ENCODE data around the gene ROBO1. TPM values are rescaled to one million over a fixed set of nuclear protein-coding genes. Genes with fewer than 3 reads are reported as not detected.

Gene ROBO1
- polyA plus RNA-seq, 1 donor = 16.2 TPM

DNA sequence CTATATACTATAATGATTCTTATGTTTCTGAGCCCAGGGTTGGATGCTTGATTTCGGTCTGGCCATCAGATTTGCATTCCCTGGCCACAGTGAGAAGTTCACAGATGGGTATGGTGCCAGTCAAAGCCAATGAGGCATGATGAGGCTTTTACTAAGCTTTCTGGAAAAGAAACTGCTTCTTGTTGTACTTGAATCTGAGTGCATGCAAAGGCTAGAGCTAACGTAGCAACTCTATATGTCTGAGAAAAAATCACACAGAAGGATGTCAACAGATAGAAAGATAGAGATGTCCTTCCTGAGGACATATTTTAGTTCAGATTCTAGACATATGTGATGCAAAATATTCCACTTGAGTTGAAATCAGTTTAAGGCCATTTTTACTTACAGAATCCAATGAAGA is 608.1 kb downstream of the ROBO1 start:
- no peaks in the 10 kb centered on the region for H3K36me3 ChIP-seq (ENCODE audit: control insufficient read depth, insufficient read depth, low read length)
- DNase-seq = no peak
- no peak overlapping the region for H3K27ac ChIP-seq (ENCODE audit: low read length)
- no peaks in the 10 kb centered on the region for H3K27me3 ChIP-seq (ENCODE audit: control insufficient read depth, insufficient read depth, low read length)
- H3K4me3 ChIP-seq (ENCODE audit: low read length) = no peak overlapping the region
- no peaks in the 10 kb centered on the region for H3K9me3 ChIP-seq (ENCODE audit: control insufficient read depth, low read depth, low read length)
- no peaks in the 10 kb centered on the region for H3K4me1 ChIP-seq (ENCODE audit: control insufficient read depth, insufficient read depth, low read length)
- WGBS (ENCODE audit: insufficient coverage, low lambda C conversion rate) = no CpG with 5 or more reads among the region's 2 CpGs

DNA sequence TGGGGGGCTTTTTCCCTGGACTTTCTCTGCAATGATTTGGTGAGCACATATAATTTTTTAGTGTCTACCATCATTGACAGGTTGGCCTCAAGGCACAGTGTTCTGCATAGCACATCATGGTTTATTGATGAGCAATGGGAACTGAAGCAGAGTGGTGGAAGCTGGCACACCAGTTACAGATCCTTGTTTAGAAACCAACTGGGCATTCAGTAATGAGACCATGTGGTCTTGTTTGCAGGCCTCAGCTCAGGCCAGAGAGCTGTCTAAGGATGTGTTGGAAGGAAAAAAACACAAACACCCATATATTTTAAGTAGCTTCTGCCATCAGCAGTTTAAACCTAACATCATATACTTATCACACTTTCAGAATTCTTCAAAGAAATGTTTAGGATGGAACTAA is 610.6 kb downstream of the ROBO1 start:
- H3K9me3 ChIP-seq (ENCODE audit: control insufficient read depth, low read depth, low read length) = no peaks in the 10 kb centered on the region
- no peaks in the 10 kb centered on the region for H3K27me3 ChIP-seq (ENCODE audit: control insufficient read depth, insufficient read depth, low read length)
- no peak overlapping the region for H3K27ac ChIP-seq (ENCODE audit: low read length)
- H3K4me1 ChIP-seq (ENCODE audit: control insufficient read depth, insufficient read depth, low read length) = no peaks in the 10 kb centered on the region
- DNase-seq = no peak
- H3K4me3 ChIP-seq (ENCODE audit: low read length) = no peak overlapping the region
- H3K36me3 ChIP-seq (ENCODE audit: control insufficient read depth, insufficient read depth, low read length) = no peaks in the 10 kb centered on the region

DNA sequence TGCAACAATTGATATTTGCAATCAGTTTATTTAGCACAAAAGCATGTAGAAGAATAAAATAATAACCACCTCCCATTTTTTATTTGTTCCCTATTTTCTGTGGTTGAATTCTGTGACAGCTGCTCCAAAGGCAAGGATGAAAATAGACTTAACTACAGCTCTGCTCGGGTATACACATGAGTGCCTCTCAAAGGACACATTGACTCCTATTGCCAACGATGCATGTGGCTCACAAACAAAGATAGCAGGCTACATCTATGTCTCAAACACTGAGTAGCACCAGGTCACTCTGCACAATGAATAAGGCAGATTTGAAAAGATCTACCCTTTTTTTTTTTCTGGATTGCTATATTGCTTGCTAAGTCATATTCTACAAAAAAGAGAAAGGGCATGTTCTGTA is 612.9 kb downstream of the ROBO1 start:
- no peak for DNase-seq
- no peaks in the 10 kb centered on the region for H3K27me3 ChIP-seq (ENCODE audit: control insufficient read depth, insufficient read depth, low read length)
- no peaks in the 10 kb centered on the region for H3K4me1 ChIP-seq (ENCODE audit: control insufficient read depth, insufficient read depth, low read length)
- H3K27ac ChIP-seq (ENCODE audit: low read length) = no peak overlapping the region
- H3K36me3 ChIP-seq (ENCODE audit: control insufficient read depth, insufficient read depth, low read length) = no peaks in the 10 kb centered on the region
- no CpG with 5 or more reads among the region's 2 CpGs for WGBS (ENCODE audit: insufficient coverage, low lambda C conversion rate)
- no peaks in the 10 kb centered on the region for H3K9me3 ChIP-seq (ENCODE audit: control insufficient read depth, low read depth, low read length)
- H3K4me3 ChIP-seq (ENCODE audit: low read length) = no peak overlapping the region

DNA sequence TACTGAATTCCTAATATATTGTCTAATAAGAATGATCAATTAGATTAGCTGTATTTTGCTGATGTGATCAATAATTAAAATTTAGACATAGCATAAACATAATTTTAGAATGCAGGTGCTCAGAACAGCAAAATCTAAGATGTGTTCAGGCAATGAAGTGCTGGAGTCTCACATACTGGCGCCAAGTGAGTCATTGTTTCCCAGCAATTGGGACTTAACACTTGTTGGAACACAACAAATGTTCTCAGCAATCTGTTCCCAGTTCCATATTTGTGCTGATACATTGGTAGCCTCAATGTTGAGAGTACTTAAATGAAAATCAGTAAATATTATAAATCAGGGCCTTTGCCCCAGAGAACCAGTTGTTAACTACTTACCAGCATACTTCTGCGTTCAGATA is 619.0 kb downstream of the ROBO1 start:
- Histone ChIP-seq H3K36me3 (ENCODE audit: control insufficient read depth, insufficient read depth, low read length) (no peaks in the 10 kb centered on the region), H3K9me3 (ENCODE audit: control insufficient read depth, low read depth, low read length) (no peaks in the 10 kb centered on the region), H3K27me3 (ENCODE audit: control insufficient read depth, insufficient read depth, low read length) (no peaks in the 10 kb centered on the region), H3K27ac (ENCODE audit: low read length) (no peak overlapping the region), H3K4me1 (ENCODE audit: control insufficient read depth, insufficient read depth, low read length) (no peaks in the 10 kb centered on the region), H3K4me3 (ENCODE audit: low read length) (no peak overlapping the region)
- 100% methylated on average over 1 of the region's 2 CpGs for WGBS (ENCODE audit: insufficient coverage, low lambda C conversion rate)
- no peak for DNase-seq

DNA sequence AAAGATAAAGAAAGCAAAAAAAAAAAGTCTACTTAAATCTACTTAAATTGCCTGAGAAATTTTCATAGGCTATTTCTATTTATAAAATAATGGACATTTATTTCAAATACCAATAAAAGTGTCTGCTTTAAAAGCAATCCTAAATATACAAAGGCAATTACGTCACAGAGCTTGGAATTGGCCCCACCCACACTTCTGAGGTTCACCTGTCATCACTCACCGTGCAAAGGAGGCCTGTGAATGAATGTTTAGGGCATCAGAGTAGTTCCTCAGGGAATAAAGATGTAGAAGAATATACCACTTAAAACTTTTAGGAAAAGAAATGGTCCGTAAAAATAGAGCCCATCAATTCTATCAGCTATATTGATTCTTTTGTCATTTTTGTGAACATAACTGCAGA is 621.8 kb downstream of the ROBO1 start:
- no peaks in the 10 kb centered on the region for H3K9me3 ChIP-seq (ENCODE audit: control insufficient read depth, low read depth, low read length)
- H3K27ac ChIP-seq (ENCODE audit: low read length) = no peak overlapping the region
- WGBS (ENCODE audit: insufficient coverage, low lambda C conversion rate) = 75% methylated on average over 2 of the region's 3 CpGs
- no peaks in the 10 kb centered on the region for H3K36me3 ChIP-seq (ENCODE audit: control insufficient read depth, insufficient read depth, low read length)
- no peaks in the 10 kb centered on the region for H3K27me3 ChIP-seq (ENCODE audit: control insufficient read depth, insufficient read depth, low read length)
- no peaks in the 10 kb centered on the region for H3K4me1 ChIP-seq (ENCODE audit: control insufficient read depth, insufficient read depth, low read length)
- H3K4me3 ChIP-seq (ENCODE audit: low read length) = no peak overlapping the region
- DNase-seq = no peak

DNA sequence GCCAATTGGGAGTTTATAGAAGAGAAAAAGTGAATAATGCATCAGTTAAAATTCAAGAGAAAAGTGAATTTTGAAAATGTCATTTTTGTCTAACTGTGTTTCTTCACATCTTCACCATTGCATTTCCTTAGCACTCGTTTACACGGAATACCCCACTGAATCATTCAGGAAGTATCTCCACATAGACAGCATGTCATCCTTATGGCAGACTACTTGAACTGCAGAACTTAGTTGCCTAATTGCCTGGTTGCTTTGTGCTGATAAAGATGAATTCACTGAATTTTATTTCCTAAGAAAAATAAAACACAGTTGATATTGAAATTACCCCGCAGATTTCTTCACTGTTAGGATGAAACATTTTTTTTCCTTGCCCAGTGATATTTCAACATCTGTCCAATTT is 627.1 kb downstream of the ROBO1 start:
- Histone ChIP-seq H3K4me3 (ENCODE audit: low read length) (no peak overlapping the region), H3K36me3 (ENCODE audit: control insufficient read depth, insufficient read depth, low read length) (no peaks in the 10 kb centered on the region), H3K9me3 (ENCODE audit: control insufficient read depth, low read depth, low read length) (no peaks in the 10 kb centered on the region), H3K27me3 (ENCODE audit: control insufficient read depth, insufficient read depth, low read length) (no peaks in the 10 kb centered on the region), H3K27ac (ENCODE audit: low read length) (no peak overlapping the region), H3K4me1 (ENCODE audit: control insufficient read depth, insufficient read depth, low read length) (no peaks in the 10 kb centered on the region)
- 90% methylated on average over 2 of the region's 3 CpGs for WGBS (ENCODE audit: insufficient coverage, low lambda C conversion rate)
- no peak for DNase-seq

DNA sequence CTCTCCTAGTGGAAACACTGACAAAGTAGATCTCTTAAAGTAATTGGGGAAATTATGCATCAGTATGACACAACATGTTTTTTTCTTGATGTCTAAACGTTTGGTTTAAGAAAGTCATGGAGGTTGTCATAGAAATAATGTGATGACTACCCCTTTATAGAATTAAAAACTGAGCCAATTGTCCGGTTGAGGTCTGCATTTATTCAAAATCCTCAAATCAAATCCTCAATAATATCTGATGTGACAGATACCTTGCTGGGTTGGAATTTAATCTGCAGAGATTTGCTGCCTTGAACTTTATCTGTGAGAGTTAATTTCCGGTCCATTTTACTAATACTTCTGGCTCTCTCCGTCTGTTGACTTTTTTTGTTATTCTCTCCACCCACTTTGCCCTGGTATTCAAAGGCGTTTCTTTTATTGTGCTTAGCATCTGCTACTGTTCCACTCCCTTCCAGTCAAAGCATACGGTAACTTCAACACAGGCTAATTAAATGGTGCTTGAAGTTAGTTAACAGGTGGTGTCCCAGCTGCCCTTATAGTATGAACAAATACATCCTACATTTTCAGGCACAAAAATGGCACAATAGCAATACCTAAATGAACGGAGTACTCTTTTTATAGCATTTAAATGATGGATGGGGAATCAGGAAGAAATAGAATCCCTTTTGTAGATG is 628.3 kb downstream of the ROBO1 start:
- H3K4me1 ChIP-seq (ENCODE audit: control insufficient read depth, insufficient read depth, low read length) = no peaks in the 10 kb centered on the region
- no peaks in the 10 kb centered on the region for H3K27me3 ChIP-seq (ENCODE audit: control insufficient read depth, insufficient read depth, low read length)
- WGBS (ENCODE audit: insufficient coverage, low lambda C conversion rate) = no CpG with 5 or more reads among the region's 7 CpGs
- H3K36me3 ChIP-seq (ENCODE audit: control insufficient read depth, insufficient read depth, low read length) = no peaks in the 10 kb centered on the region
- no peak for DNase-seq
- H3K9me3 ChIP-seq (ENCODE audit: control insufficient read depth, low read depth, low read length) = no peaks in the 10 kb centered on the region
- H3K27ac ChIP-seq (ENCODE audit: low read length) = no peak overlapping the region
- no peak overlapping the region for H3K4me3 ChIP-seq (ENCODE audit: low read length)

DNA sequence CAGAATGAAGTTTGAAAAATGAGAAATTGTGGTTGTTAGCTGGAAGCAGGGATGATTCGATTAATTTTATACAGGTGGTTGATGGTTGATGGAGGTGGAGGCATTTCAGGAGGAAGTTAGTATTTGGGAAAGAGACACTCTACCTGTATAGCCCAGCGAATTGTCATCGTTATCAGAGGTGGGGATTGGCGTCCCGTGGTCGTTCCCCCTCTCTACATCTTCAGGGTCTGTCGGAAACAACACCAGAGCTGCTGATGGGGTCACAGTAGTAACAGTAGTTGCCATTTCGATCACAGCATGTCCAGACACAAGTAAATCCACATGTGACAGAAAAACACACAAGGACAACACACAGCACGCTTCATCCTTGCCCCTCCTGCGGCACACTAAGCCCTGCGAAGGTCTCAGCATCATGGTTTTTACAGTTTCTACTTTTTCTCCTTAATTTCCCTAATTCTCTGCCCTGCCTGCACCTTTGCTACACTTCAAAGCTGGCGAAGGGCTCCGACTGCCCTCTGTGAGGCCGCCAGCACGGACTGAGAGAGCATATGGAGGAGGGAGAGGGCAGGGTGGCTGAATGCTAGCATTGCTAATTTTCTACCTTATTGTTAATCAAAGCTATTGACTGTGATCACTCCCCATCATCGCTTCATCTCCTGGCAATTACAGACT is 642.3 kb downstream of the ROBO1 start:
- Histone ChIP-seq H3K4me1 (ENCODE audit: control insufficient read depth, insufficient read depth, low read length) (no peaks in the 10 kb centered on the region), H3K27ac (ENCODE audit: low read length) (no peak overlapping the region), H3K36me3 (ENCODE audit: control insufficient read depth, insufficient read depth, low read length) (no peaks in the 10 kb centered on the region), H3K4me3 (ENCODE audit: low read length) (no peak overlapping the region), H3K9me3 (ENCODE audit: control insufficient read depth, low read depth, low read length) (no peaks in the 10 kb centered on the region), H3K27me3 (ENCODE audit: control insufficient read depth, insufficient read depth, low read length) (no peaks in the 10 kb centered on the region)
- DNase-seq = no peak
- 73% methylated on average over 2 of the region's 16 CpGs for WGBS (ENCODE audit: insufficient coverage, low lambda C conversion rate)

DNA sequence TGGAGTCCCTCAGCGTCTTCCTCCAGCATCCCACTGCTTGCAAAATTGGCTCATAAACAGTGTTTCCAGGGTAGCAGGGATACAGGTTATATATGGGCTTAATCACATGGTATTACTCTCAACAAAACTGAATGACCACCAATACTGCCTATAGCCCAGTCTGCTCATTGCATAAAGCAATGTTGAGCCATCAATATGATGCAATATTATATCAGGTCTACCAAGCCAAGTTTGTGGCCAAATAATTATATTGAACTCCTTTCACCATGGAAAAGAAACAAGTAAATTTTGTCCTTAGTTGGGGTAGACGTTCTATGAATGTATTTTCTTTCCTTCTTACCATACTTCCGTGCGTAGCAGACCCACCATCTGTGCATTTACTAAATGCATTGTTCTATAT is 652.3 kb downstream of the ROBO1 start:
- H3K27ac ChIP-seq (ENCODE audit: low read length) = no peak overlapping the region
- no peaks in the 10 kb centered on the region for H3K36me3 ChIP-seq (ENCODE audit: control insufficient read depth, insufficient read depth, low read length)
- DNase-seq = no peak
- no peaks in the 10 kb centered on the region for H3K9me3 ChIP-seq (ENCODE audit: control insufficient read depth, low read depth, low read length)
- H3K4me1 ChIP-seq (ENCODE audit: control insufficient read depth, insufficient read depth, low read length) = no peaks in the 10 kb centered on the region
- no peak overlapping the region for H3K4me3 ChIP-seq (ENCODE audit: low read length)
- H3K27me3 ChIP-seq (ENCODE audit: control insufficient read depth, insufficient read depth, low read length) = no peaks in the 10 kb centered on the region
- WGBS (ENCODE audit: insufficient coverage, low lambda C conversion rate) = no CpG with 5 or more reads among the region's 4 CpGs

DNA sequence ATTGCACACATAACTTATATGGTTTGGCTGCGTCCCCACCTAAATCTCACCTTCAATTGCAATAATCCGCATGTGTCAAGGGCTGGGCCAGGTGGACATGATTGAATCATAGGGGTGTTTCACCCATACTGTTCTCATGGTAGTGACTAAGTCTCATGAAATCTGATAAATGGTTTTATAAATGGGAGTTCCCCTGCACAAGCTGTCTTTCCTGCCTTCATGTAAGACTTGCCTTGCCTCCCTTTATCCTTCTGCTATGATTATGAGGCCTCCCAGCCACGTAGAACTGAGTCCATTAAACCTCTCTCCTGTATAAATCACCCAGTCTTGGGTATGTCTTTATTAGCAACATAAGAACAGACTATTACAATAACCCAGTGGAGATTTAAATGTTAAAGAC is 653.9 kb downstream of the ROBO1 start:
- H3K27me3 ChIP-seq (ENCODE audit: control insufficient read depth, insufficient read depth, low read length) = no peaks in the 10 kb centered on the region
- H3K9me3 ChIP-seq (ENCODE audit: control insufficient read depth, low read depth, low read length) = no peaks in the 10 kb centered on the region
- no peak overlapping the region for H3K27ac ChIP-seq (ENCODE audit: low read length)
- H3K36me3 ChIP-seq (ENCODE audit: control insufficient read depth, insufficient read depth, low read length) = no peaks in the 10 kb centered on the region
- WGBS (ENCODE audit: insufficient coverage, low lambda C conversion rate) = 80% methylated on average over 1 of the region's 3 CpGs
- DNase-seq = no peak
- no peaks in the 10 kb centered on the region for H3K4me1 ChIP-seq (ENCODE audit: control insufficient read depth, insufficient read depth, low read length)
- H3K4me3 ChIP-seq (ENCODE audit: low read length) = no peak overlapping the region
